ENCODE data around the gene RNASE8.
"Not testable (repeated sequence)": the region's sequence is repeated elsewhere in the genome, so short reads cannot be mapped to it uniquely, and the experiment has no call there.

Gene RNASE8

GRCh38 chr14:21040370-21040925, 17.2 kb upstream of the RNASE8 start:
- no peaks in the 10 kb centered on the region for H3K4me1 ChIP-seq (ENCODE audit: control insufficient read depth, low read length)
- H3K36me3 ChIP-seq (ENCODE audit: control insufficient read depth, low read length), result no peaks in the 10 kb centered on the region
- no peaks in the 10 kb centered on the region for H3F3A ChIP-seq (ENCODE audit: control insufficient read depth, insufficient read depth)
- TF ChIP-seq EZH2phosphoT487 (IDR thresholded peaks at IDR 0.05; ENCODE audit: borderline replicate concordance, low read length), result no peak
- TF ChIP-seq CTCF (IDR thresholded peaks at IDR 0.05; ENCODE audit: low read depth, low read length, poor library complexity, severe bottlenecking), result peak; percentile 8
- H3K9me2 ChIP-seq (replicated peaks; ENCODE audit: control insufficient read depth, low read length), result no peaks in the 10 kb centered on the region
- H3K27ac ChIP-seq (ENCODE audit: low read depth, low read length), result no peak overlapping the region
- no peak overlapping the region for H3K4me2 ChIP-seq (ENCODE audit: low read length)
- H3K9me3 ChIP-seq (ENCODE audit: control insufficient read depth, insufficient read depth, low read length), result no peaks in the 10 kb centered on the region
- peaks cover 39% of the 10 kb centered on the region for H3K27me3 ChIP-seq (ENCODE audit: control insufficient read depth, low read length)
- H3K79me2 ChIP-seq (ENCODE audit: control insufficient read depth, low read length), result no peaks in the 10 kb centered on the region
- H4K20me1 ChIP-seq (ENCODE audit: control insufficient read depth, insufficient read depth, low read depth, low read length), result no peaks in the 10 kb centered on the region
- H3K4me3 ChIP-seq (ENCODE audit: low read length), result no peak overlapping the region

DNA sequence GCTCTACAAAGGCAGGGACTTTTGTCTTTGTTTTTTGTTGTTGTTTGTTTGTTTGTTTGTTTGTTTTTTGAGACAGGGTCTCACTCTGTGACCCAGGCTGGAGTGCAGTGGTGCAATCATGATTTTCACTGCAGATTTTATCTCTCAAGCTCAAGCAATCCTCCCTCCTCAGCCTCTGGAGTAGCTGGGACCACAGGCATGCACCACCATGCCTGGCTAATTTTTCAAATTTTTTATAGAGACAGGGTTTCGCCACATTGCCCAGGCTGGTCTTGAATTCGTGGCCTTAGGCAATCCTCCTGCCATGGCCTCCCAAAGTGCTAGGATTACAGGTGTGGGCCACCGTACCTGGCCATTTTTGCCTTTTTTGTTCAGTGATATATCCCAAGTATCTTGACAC, 16.7 kb upstream of the RNASE8 start:
- not testable (repeated sequence) for H3K4me3 ChIP-seq (ENCODE audit: low read length); H4K20me1 ChIP-seq (ENCODE audit: control insufficient read depth, insufficient read depth, low read depth, low read length); H3K79me2 ChIP-seq (ENCODE audit: control insufficient read depth, low read length); H3K4me2 ChIP-seq (ENCODE audit: low read length); H3F3A ChIP-seq (ENCODE audit: control insufficient read depth, insufficient read depth); H3K9me2 ChIP-seq (replicated peaks; ENCODE audit: control insufficient read depth, low read length); H3K36me3 ChIP-seq (ENCODE audit: control insufficient read depth, low read length); H3K4me1 ChIP-seq (ENCODE audit: control insufficient read depth, low read length); H3K27ac ChIP-seq (ENCODE audit: low read depth, low read length); H3K9me3 ChIP-seq (ENCODE audit: control insufficient read depth, insufficient read depth, low read length)
- H3K27me3 ChIP-seq (ENCODE audit: control insufficient read depth, low read length), result peaks cover 40% of the 10 kb centered on the region

- Histone ChIP-seq H3K27ac (ENCODE audit: low read depth, low read length) (no peak within 1 kb of the TSS), H3K9me3 (ENCODE audit: control insufficient read depth, insufficient read depth, low read length) (no peaks in the 10 kb centered on the region), H3K4me3 (ENCODE audit: low read length) (no peak within 1 kb of the TSS), H3K4me2 (ENCODE audit: low read length) (no peak within 1 kb of the TSS), H3F3A (ENCODE audit: control insufficient read depth, insufficient read depth) (no peaks in the 10 kb centered on the region), H3K79me2 (ENCODE audit: control insufficient read depth, low read length) (no peaks in the 10 kb centered on the region), H3K36me3 (ENCODE audit: control insufficient read depth, low read length) (no peaks in the 10 kb centered on the region), H3K4me1 (ENCODE audit: control insufficient read depth, low read length) (no peaks in the 10 kb centered on the region), H3K9me2 (replicated peaks; ENCODE audit: control insufficient read depth, low read length) (no peaks in the 10 kb centered on the region), H4K20me1 (ENCODE audit: control insufficient read depth, insufficient read depth, low read depth, low read length) (no peaks in the 10 kb centered on the region), H3K27me3 (ENCODE audit: control insufficient read depth, low read length) (peaks cover 48% of the 10 kb centered on the region)
- TF ChIP-seq EZH2phosphoT487 (IDR thresholded peaks at IDR 0.05; ENCODE audit: borderline replicate concordance, low read length) (no peak), CTCF (IDR thresholded peaks at IDR 0.05; ENCODE audit: low read depth, low read length, poor library complexity, severe bottlenecking) (no peak)
Measured at GRCh38 chr14:21041676-21042433, 15.8 kb upstream of the RNASE8 start, which contains the start of gene RNASE7. Gene RNASE7, plus strand, starts transcription at chr14:21042362. Its CDS starts 631 bp downstream, at chr14:21042993.

GRCh38 chr14:21042918-21043317, 14.7 kb upstream of the RNASE8 start:
- Histone ChIP-seq H3K4me1 (ENCODE audit: control insufficient read depth, low read length) (no peaks in the 10 kb centered on the region), H3K4me2 (ENCODE audit: low read length) (no peak overlapping the region), H3K9me3 (ENCODE audit: control insufficient read depth, insufficient read depth, low read length) (no peaks in the 10 kb centered on the region), H4K20me1 (ENCODE audit: control insufficient read depth, insufficient read depth, low read depth, low read length) (no peaks in the 10 kb centered on the region), H3K9me2 (replicated peaks; ENCODE audit: control insufficient read depth, low read length) (no peaks in the 10 kb centered on the region), H3K36me3 (ENCODE audit: control insufficient read depth, low read length) (no peaks in the 10 kb centered on the region), H3K4me3 (ENCODE audit: low read length) (no peak overlapping the region), H3K27ac (ENCODE audit: low read depth, low read length) (no peak overlapping the region), H3F3A (ENCODE audit: control insufficient read depth, insufficient read depth) (no peaks in the 10 kb centered on the region), H3K79me2 (ENCODE audit: control insufficient read depth, low read length) (no peaks in the 10 kb centered on the region), H3K27me3 (ENCODE audit: control insufficient read depth, low read length) (peaks cover 45% of the 10 kb centered on the region)
- no peak for TF ChIP-seq CTCF (IDR thresholded peaks at IDR 0.05; ENCODE audit: low read depth, low read length, poor library complexity, severe bottlenecking)
- no peak for TF ChIP-seq EZH2phosphoT487 (IDR thresholded peaks at IDR 0.05; ENCODE audit: borderline replicate concordance, low read length)

Measured in DOHH2 (cell line).